Stimulated activated CD8-positive, alpha-beta memory T cell treated with anti-CD3 and anti-CD28 coated beads, Interleukin-12 subunit alpha, Interleukin-12 subunit beta, amount 100 ng/mL, for 24 hours (primary cell): Measurements from ENCODE around the gene RNF227.
"Not testable (repeated sequence)": the region's sequence is repeated elsewhere in the genome, so short reads cannot be mapped to it uniquely, and the experiment has no call there.

Experiments used
- DNase-seq: peaks from one replicate; pipeline ENCODE4 v3.0.0-alpha.2; 2020; ENCODE audit errors: extremely low read depth

Gene RNF227

DNA sequence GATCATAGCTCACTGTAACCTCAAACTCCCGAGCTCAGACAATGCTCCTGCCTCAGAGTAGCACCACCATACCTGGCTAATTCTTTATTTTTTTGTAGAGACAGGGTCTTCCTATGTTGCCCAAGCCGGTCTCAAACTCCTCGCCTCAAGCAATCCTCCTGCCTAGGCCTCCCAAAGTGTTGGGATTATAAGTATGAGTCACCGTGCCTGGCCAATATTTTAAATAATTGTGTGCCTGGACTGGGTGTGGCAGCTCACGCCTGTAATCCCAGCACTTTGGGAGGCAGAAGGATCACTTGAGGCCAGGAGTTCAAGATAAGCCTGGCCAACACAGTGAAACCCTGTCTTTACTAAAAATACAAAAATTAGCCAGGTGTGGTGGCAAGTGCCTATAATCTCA is 51.7 kb downstream of the RNF227 start:
- DNase-seq: not testable (repeated sequence)
